ENCODE data around the gene ALG12.
A peak's percentile ranks its signal among the peaks of the same experiment; 100 is the strongest.

Gene ALG12

DNA sequence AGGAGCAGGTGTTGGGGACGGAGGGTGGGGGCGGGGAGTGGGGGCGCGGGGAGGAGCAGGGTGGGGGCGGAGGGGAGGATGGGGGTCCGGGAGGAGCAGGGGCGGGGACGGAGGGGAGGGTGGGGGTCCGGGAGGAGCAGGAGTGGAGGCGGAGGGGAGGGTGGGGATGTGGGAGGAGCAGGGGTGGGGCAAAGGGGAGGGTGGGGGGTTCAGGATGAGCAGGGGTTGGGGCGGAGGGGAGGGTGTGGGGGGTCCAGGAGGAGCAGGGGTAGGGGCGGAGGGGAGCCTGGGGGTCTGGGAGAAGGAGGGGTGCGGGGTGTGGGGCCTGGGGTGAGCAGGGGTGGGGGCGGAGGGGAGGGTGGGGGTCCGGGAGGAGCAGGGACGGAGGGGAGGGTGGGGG lies 17.3 kb upstream of the ALG12 start:
- DNase-seq, result no peak
- intact Hi-C loops (cut with DNase I), result no loop called here

DNA sequence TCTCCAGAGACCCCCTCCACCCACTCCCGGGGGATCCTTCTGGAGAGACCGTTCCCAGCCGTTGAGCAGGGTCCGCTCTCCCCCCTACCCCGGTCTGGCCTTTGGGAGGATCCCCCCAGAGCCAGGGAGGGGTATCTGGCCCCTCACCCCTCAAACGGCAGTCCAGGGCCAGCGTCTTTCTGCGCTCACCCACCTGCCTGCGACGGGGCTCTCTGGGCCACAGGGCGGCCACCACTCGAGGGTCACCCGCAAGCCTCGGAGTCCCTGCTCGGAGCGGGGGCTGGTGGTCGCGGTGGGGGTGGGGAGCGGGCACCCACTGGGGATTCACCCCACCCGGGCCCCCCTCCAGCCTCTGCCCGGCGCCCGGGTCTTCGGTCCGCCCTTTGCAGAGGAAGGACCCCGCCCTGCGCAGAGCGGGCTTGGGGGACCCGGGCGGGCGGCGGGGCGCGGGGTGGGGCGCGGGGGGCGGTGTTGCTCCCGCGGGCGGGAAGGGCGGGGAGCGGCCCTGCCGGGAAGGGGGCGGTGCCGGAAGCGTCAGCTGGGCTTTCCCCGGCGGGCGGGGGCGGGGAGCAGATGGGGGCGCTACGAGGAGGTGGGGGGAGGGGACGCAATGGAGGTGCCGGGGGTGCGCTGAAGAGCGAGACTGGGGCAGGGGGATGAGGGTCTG lies 16.8 kb upstream of the ALG12 start:
- intact Hi-C loops (cut with DNase I), result loop anchor here (5.0 kb wide), 1 partner anchor 32 kb away; no protein-coding TSS in a partner anchor
- DNase-seq, result peak in 8 of 10 donors; percentile 57 to 94 (median 70)

DNA sequence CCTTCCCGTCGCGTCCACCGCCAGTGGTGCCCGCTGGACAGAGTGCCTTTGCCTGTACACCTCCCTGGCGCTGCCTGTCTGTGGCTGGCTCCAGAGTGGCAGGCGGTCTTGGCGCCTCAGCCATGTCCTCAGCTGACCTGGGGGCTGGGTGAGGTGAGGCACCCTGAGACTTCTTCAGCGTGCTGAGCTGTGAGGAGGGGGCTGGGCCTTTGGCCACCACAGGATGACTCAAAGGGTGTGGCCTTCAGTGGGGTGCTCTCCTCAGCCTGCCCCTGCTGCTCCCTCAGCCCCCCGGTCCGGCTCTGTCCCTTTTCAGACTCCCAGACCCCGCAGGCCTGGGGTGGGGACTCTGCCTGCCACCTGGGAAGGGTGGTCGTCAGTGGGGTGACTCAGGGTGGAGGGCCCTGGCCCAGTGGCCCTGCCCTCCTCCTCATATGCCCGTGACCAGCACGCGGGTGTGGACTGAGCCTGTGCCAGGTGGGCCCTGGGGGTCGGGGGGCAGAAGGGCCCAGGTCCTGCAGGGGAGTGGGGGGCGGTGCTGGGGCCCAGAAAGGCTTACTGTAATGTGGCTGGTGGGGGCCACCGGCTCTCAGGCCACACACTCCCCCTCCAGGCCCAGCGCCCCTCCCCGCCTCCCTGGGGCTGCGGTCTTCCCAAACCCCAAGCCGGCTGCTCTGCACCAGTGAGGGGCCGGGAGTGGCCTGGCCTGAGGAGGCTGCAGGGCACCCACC lies 16.1 kb upstream of the ALG12 start:
- intact Hi-C loops (cut with DNase I), result loop anchor here (5.0 kb wide), 1 partner anchor 33 kb away; no protein-coding TSS in a partner anchor
- DNase-seq, result peak in 5 of 10 donors; percentile 41 to 93 (median 47)

DNA sequence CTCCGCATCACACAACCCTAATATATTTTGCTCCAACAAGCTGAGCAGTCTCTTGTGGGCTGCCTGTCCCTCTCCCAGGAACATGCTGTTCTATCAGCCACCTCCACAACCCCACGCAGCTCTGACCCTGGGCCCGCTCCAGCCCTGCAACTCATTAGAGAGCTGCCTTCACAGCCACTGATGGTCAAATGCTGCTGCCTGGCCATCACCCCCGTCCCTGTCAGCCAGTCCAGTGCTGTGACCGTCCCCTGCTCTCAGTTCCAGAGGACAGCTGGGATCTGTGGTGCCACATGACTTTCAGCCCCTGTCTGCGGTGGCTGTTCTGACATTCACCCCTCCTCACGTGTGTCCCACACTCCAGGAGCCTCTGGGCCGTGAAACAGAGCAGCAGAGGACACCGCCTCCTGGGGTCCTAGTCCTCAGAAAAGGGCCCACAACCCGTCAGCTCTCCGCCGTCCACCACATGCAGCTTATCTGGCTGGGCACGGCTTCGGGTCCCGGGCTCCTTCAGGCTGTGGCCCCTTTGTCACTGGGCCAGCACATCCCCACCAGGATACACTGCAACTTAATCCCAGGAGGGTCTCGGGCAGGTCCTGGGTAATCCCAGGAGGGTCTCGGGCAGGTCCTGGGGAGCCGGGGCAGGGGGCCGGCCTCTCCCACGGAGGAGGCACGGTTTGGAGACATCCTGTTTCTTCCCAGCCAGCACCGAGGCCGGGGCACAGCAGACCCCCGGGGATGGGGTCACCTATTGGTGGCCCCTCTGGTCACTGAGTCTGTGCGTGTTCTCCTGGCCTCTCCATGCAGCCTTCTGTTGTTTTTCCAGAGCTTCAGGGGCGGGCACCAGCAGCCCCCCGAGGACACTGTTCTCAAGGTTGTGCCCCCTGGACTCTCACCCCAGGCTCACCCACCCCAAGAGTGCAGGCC lies 15.3 kb upstream of the ALG12 start:
- peak in 8 of 10 donors; percentile 49 to 95 (median 64) for DNase-seq
- intact Hi-C loops (cut with DNase I), result loop anchor here (5.0 kb wide), 1 partner anchor 34 kb away; no protein-coding TSS in a partner anchor

DNA sequence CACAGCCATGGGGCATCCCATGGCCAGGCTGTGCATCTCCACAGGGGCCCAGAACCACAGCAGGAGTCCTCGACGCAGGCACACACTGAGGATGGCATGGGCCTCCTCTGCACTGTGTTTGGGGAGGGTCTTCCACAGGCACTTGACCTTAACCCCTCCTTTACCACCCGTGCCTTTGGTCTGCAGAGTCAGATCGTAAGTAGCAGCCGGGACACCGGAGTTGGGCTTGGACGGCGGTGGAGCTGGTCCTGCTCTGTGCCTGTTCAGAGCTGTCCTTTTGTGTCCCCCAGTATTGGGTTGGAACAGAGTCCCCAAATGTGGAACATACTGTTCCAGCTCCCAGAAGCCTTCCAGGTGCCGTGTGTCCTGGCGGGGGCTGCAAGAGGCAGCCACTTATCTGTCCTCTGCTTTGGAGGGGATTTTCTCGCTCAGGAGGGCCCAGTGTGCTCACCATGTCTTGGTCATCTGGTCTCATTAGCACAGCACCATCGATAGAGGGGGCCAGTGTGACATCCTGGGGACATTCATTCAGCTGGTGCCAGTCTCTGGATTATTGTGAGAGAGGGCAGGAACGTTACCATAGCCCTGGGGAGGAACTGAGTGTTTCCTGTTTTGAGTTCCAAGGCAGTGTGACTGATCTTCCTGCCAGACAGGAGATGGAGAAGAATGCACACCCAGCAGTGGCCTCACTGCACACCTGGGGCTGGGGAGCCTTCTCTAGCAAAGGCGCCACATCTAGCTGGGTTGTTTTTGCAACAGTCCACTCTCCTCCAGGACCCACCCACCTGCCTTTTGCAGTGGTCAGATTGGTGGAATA lies 12.6 kb upstream of the ALG12 start:
- peak in 7 of 10 donors; percentile 44 to 95 (median 74) for DNase-seq

DNA sequence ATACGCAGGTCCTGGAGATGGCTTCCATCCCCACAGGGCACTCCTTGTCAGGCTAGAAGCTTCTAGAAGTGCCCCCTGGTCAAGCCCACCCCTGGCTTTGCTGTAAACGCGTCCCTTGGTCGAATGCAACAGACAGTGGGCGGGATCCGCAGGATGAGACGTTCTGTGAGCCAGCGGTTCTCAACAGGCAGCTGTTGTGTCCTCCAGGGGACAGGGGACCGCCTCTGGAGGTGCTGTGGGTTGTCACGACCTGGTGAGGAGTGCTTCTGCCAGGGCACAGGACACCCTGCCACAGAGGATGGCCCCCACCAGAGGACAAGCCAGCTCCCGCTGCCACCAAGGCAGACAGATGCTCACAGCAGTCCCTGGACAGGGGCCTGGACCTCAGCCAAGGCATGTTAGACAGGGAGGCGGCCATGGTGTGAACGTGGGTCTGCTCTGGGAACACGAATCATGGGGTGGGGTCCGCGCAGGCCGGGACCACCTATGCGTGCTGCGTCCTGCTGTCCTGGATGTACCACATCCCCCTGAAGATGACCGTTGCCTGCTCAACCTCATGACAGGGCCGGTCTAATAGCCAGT lies 11.8 kb upstream of the ALG12 start:
- intact Hi-C loops (cut with DNase I), result loop anchor here (1.0 to 10.0 kb wide), 4 partner anchors 37 to 275 kb away; partner anchors contain the start of gene SELENOO
- DNase-seq, result peak in 1 of 10 donors; percentile 25

More for the DNA sequence above, 12.6 kb upstream of the ALG12 start:
- intact Hi-C loops (cut with DNase I), result loop anchor here (2.0 to 5.0 kb wide), 2 partner anchors 36 to 62 kb away; no protein-coding TSS in a partner anchor

DNA sequence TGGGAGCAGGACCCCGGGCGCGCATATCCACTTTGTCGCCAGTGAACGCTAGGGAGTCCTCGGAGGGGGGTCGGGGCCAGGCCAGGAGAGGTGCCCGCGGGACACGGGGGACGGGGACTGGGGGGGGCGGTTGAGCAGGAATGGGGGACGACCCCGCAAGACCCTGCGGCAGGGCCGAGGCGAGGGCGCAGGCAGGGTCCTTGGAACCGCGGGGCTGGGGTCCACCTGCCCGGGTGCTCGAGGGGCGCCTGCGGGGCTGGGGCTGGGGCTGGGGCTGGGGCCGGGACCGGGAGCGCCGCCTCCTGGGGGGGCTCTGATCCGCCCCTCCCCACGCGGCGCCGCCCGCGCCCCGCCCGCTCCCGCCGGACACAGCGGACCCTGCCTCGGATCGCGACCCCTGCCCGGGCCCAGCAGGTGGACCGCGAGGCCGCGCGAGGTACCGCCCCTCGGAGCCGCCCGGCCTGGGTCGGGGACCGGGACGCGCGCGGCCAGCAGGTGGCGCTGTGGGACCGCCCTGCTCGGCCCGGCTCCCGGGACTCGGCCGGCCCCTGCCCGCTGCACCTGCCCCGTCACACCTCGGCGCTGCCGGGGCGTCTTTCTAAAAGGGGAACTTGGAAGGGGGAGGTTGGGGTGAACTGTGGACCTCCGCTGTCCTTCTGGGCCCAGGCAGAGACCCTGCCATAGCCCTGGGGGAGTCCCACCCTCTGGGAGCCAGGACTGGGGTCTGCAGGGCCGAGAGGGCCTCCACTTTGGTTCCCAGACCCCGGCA lies 11.2 kb upstream of the ALG12 start:
- peak in 7 of 10 donors; percentile 42 to 93 (median 51) for DNase-seq
- intact Hi-C loops (cut with DNase I), result loop anchor here (1.0 to 10.0 kb wide), 2 partner anchors 101 to 275 kb away; partner anchors contain the start of gene SELENOO

DNA sequence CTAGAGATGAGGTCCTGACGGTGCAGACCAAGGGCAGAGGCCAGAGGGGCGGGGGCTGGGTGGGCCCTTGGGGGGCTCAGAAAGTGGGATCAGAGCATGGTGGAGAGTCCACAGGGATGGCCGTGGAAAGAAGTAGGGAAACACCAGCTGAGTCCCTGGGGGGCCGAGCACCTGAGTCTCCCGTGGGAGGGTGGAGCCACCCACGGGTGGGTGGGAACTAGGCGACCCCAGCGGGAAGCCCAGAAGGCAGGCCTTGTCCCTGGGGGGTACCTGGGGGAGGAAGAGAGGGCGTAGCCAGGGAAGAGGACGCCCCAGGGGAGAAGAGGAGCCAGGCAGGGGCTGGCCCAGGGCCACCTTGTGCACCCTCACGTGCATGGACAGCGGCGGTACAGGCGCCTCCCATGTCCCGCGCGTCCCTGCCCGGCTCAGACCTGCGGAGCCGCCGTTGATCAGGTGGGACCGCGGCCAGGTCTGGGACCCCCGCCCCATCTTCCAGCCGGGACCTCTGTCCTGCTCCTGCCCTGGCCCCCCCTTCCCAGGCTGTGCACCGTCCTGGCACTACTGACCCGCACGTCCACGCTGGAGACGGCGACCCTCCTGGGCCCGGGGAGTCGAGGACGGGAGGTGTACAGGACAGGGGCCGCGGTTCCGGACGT lies 10.4 kb upstream of the ALG12 start:
- DNase-seq, result no peak
- intact Hi-C loops (cut with DNase I), result loop anchor here (1.0 to 10.0 kb wide), 2 partner anchors 102 to 276 kb away; partner anchors contain the start of gene SELENOO

DNA sequence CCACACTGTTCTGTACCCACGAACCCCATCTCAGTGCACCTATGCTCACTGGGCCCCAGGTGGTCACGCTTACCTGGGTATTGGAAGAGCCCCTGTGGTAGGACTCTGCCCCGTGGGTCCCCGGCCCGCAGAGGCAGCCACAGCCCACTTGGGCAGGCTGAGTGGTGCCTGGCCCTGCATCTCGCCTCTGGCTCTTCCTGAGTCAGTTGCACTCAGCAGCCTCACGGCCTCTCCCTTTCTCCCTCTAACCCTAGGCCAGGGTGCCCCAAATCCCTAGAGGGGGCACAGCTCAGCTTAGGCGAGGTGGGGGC lies 9.9 kb upstream of the ALG12 start:
- intact Hi-C loops (cut with DNase I), result loop anchor here (10.0 kb wide), 1 partner anchor 277 kb away; the partner anchor contains the start of gene SELENOO
- DNase-seq, result no peak

DNA sequence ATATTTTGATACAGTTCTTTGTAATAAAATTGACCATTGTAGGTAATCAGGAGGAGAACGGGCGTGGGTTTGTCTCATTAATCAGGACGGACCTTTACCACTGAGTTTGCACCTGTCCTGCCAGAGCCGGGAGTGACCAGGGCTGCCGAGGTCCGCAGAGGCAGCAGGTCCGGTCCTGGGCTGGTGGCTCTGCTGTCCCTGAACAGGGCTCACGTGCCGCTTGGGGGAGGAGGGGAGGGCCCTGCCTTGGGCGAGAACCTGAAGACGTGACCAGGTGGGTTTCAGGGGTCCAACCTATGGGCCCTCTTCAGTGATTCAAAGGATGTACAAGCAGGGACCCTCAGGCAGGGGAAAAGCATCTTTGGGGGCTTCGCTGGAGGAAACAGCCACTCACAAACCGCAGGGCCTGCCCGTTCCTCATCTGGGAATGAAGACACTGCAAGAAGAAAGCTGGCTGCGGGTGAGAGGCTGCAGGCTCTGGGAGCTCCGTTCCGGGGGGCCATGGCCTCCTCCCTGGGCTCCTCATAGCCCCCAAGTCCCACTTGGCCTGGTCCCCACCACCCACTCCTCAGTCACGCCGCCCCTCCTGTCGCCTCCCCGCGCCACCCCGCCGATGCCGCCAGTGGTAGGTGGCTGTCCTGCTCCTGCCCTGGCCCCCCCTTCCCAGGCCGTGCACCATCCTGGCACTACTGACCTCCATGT lies 9.4 kb upstream of the ALG12 start:
- no peak for DNase-seq

DNA sequence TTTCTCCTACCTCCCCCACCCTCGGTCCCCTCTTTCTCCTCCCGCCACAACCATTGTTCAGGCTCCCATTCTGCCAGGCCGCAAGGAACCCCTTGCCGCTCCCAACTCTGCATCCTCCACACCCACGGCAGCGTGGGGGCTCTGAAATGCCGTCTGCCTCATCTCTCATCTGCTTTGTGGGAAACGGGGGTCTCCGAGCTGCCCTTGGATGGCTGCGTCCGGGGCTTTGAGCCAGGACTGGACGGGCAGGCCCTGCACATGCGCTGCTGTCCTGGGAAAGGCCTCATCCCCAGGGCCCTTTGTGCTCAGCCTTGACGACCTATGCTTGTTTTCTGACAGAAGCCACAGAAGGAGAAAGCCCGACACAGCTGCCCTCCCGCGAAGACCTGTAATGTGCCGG lies 8.7 kb upstream of the ALG12 start:
- no peak for DNase-seq
- intact Hi-C loops (cut with DNase I), result loop anchor here (10.0 kb wide), 1 partner anchor 278 kb away; the partner anchor contains the start of gene SELENOO

More for the DNA sequence above, 9.4 kb upstream of the ALG12 start:
- intact Hi-C loops (cut with DNase I), result loop anchor here (10.0 kb wide), 1 partner anchor 277 kb away; the partner anchor contains the start of gene SELENOO

DNA sequence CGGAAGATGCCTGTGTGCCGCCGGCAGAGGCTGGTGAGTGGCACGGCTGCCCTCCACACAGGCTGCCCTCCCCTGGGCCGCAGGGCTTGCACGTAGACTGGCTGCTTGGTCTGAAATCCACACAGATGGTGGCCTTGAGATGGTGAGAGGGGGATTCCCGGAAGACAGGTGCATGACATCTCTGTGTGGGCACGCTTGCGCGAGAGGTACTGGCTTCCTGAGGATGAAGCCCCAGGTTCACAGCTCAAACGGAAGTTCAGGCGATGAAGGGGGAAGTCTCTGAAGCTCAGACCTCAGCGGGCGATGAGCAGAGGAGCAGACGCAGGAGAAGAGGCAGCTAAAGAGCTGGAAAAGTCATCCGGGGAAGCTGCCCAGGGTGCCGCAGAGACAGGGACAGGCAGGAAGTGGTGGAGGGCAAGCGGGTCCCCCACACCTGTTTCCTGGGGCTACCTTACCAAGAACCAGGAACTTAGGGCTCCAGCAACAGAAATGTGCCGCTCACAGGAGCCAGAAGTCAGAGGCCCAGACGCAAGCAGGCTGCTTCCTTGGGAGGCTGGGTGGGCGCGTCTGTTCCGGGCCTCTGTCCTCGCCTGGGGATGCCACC lies 7.4 kb upstream of the ALG12 start:
- intact Hi-C loops (cut with DNase I), result loop anchor here (10.0 kb wide), 1 partner anchor 279 kb away; the partner anchor contains the start of gene SELENOO
- no peak for DNase-seq

DNA sequence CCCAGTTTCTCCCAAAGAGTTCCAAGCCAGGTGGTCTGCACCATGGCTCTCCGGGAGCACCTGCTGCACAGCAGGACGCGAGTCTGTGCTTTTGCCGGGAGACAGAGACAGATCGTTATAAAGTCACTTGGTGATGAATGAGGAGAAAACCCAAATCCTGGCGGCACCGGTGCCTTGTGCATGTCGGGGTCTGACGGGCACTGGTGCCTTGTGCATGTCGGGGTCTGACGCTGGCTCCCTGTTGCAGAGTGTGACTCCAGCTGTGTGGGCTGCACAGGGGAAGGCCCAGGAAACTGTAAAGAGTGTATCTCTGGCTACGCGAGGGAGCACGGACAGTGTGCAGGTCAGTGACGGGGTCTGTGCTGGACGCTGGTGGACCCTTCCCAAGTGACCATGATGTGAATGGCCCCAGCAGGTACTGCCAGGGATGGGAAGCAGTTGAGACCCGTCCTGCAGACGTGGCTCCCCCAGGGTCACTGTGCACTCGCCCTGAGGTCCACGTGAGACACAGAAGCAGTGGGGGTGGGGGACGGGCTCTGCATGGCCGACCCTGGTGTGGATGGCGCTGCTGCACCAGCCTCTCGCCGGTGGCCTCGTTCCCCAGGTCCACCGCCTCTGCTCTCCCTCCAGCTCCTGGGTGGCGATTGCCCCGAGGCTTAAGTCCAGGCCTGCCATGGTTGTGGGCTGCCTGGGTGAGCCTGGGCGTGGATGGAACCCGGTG lies 6.0 kb upstream of the ALG12 start:
- intact Hi-C loops (cut with DNase I), result loop anchor here (10.0 kb wide), 1 partner anchor 281 kb away; the partner anchor contains the start of gene SELENOO
- no peak for DNase-seq

DNA sequence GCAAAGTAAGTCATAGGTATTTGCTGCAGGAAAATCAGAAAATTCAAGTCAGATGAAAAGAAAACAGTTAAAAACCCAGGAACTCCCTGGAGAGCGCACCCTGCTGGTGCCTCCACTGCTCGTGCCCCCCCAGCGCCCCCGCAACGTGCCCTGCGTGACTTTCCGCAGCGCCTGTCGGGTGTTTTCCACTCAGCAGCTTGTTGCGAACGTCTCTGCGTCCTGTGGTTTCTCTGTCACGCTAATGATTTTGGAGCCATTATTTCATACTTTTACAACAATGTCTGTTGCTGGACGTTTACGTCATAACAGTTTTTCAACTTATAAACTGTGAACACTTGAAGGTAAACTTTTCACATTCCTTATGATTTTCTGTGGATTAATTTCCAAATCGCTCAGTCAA lies 5.2 kb upstream of the ALG12 start:
- intact Hi-C loops (cut with DNase I), result loop anchor here (10.0 kb wide), 1 partner anchor 281 kb away; the partner anchor contains the start of gene SELENOO
- no peak for DNase-seq

DNA sequence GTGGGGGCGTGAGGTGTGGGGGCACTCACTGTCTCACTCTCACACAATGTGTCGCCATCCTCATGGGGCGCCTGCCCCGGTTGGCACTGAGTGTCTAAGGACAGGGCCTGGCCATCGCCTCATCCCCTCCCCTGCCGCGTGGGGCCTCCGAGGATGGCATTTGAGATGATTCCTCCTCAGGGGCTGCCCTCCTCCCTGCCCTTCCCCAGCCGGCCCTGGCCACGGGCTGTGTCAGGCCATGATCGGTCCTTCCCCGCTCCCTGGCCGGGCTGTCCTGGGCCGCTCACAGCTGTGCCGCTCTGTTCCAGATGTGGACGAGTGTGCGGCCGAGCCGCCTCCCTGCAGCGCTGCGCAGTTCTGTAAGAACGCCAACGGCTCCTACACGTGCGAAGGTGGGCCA lies 4.7 kb upstream of the ALG12 start:
- intact Hi-C loops (cut with DNase I), result loop anchor here (10.0 kb wide), 1 partner anchor 282 kb away; the partner anchor contains the start of gene SELENOO
- no peak for DNase-seq

DNA sequence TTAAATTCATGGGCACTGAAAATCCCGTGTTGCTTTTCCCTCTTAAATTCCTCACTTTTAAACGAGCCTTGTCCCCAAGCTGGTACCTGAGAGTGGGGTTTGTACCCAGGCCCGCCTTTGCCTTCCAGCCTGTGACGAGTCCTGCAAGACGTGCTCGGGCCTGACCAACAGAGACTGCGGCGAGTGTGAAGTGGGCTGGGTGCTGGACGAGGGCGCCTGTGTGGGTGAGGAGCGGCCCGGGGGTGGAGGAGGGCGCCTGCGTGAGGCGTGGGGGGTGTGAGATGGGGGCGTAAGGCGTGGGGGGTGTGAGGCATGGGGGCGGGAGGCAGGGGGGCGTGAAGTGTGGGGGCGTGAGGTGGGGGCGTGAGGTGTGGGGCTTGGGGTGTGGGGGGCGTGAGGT lies 4.2 kb upstream of the ALG12 start:
- intact Hi-C loops (cut with DNase I), result loop anchor here (10.0 kb wide), 1 partner anchor 282 kb away; the partner anchor contains the start of gene SELENOO

More for the DNA sequence above, 4.2 kb upstream of the ALG12 start:
- no peak for DNase-seq

Measured in posterior cingulate gyrus (tissue), 11 donors.